ENCODE measurements around the gene EGFLAM. TPM values are rescaled to one million over a fixed set of nuclear protein-coding genes. Genes with fewer than 3 reads are reported as not detected.

Gene EGFLAM
- total RNA-seq, 4 donors from 2014 or later: 6.6 to 13.6 (median 9.8) TPM

DNA sequence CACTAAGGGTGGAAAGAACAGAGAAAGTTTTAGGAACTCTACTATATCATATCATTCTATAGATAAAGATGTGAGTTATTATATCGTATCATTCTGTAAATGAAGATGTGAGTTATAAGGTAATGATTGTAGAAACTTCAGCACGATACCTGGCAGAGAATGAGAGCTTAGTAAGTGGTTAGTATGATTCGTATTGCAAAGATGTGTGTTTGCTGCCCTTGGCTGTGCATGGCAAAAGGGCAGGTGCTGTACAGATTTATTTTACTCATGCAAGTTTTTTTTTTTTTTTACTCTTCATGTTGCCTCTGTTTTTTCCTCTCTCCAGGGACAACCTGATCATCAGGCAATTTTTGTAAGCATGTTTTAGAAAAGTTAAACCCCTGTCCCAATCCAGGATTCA is 83.3 kb downstream of the EGFLAM start:
- 84% methylated on average over 3 of the region's 3 CpGs for WGBS
- H3K27me3 ChIP-seq: peaks cover 0 to 10% (median 0%) of the 10 kb centered on the region in 4 donors
- no peaks in the 10 kb centered on the region for H3K4me1 ChIP-seq
- H3K9me3 ChIP-seq: no peaks in the 10 kb centered on the region
- TF ChIP-seq POLR2A (IDR thresholded peaks at IDR 0.05; ENCODE audit: low read depth) (no peak), EP300 (IDR thresholded peaks at IDR 0.05) (no peak), POLR2AphosphoS5 (IDR thresholded peaks at IDR 0.05) (no peak)
- TF ChIP-seq, protein P1, sequence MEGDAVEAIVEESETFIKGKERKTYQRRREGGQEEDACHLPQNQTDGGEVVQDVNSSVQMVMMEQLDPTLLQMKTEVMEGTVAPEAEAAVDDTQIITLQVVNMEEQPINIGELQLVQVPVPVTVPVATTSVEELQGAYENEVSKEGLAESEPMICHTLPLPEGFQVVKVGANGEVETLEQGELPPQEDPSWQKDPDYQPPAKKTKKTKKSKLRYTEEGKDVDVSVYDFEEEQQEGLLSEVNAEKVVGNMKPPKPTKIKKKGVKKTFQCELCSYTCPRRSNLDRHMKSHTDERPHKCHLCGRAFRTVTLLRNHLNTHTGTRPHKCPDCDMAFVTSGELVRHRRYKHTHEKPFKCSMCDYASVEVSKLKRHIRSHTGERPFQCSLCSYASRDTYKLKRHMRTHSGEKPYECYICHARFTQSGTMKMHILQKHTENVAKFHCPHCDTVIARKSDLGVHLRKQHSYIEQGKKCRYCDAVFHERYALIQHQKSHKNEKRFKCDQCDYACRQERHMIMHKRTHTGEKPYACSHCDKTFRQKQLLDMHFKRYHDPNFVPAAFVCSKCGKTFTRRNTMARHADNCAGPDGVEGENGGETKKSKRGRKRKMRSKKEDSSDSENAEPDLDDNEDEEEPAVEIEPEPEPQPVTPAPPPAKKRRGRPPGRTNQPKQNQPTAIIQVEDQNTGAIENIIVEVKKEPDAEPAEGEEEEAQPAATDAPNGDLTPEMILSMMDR (IDR thresholded peaks at IDR 0.05): no peak
- H3K27ac ChIP-seq (replicated peaks in 1 of 4): no peak overlapping the region
- no peaks in the 10 kb centered on the region for H3K36me3 ChIP-seq
- no peak overlapping the region for H3K4me3 ChIP-seq
- DNase-seq (ENCODE audit: extremely low spot score): no peak
- intact Hi-C loops (cut with DNase I): no loop called here

DNA sequence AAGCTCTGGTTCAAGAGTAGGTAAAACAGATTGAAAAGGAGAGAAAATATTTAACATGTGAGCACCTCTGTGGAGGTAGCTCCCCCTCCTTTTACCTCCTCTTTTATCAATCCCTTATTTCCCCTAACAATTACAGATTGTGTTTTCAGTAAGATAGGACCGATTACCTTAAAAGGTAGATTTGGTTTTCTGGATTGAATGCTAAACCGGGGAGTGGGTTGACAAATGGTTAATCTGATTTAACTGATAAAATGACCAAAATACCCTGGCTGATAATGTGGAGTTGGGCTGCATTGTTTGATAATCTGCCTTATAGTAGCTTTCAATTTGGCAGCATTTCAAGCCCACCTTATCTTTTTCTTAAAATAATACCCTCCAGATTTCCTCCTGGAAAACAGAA is 83.9 kb downstream of the EGFLAM start:
- Histone ChIP-seq H3K4me3 (no peak overlapping the region), H3K9me3 (no peaks in the 10 kb centered on the region), H3K4me1 (no peaks in the 10 kb centered on the region), H3K27ac (replicated peaks in 1 of 4) (no peak overlapping the region), H3K27me3 (peaks cover 0 to 10% (median 0%) of the 10 kb centered on the region in 4 donors), H3K36me3 (no peaks in the 10 kb centered on the region)
- TF ChIP-seq POLR2A (IDR thresholded peaks at IDR 0.05; ENCODE audit: low read depth) (no peak), POLR2AphosphoS5 (IDR thresholded peaks at IDR 0.05) (no peak), EP300 (IDR thresholded peaks at IDR 0.05) (no peak)
- TF ChIP-seq, protein P1 (IDR thresholded peaks at IDR 0.05): no peak
- WGBS: 82% methylated on average over 2 of the region's 2 CpGs
- no peak for DNase-seq (ENCODE audit: extremely low spot score)
- intact Hi-C loops (cut with DNase I): no loop called here

DNA sequence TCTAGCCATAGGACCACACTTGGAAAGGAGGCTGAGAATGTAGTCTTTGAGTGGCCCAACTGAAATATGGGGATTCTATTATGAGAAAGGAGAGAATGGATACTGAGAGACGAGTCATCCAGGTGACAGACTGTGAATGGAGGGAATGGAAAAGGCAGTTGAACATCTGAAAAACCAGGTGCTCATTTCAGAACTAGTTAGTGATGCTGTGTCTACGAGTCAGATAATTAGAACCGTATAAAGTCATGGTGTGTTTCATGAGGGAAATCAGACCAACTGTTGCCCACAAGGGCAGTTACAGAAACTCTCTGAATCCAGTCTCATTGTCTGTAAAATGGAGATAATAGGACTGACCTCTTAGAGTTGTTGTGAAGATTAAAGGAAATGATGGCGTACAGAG is 86.5 kb downstream of the EGFLAM start:
- no peaks in the 10 kb centered on the region for H3K36me3 ChIP-seq
- H3K9me3 ChIP-seq: no peaks in the 10 kb centered on the region
- H3K27me3 ChIP-seq: peaks cover 0 to 10% (median 0%) of the 10 kb centered on the region in 4 donors
- DNase-seq (ENCODE audit: extremely low spot score): no peak
- intact Hi-C loops (cut with DNase I): no loop called here
- no peak overlapping the region for H3K27ac ChIP-seq (replicated peaks in 1 of 4)
- WGBS: 89% methylated on average over 4 of the region's 4 CpGs
- H3K4me1 ChIP-seq: peaks cover 0 to under 1% (median 0%) of the 10 kb centered on the region in 4 donors
- TF ChIP-seq, protein P1 (IDR thresholded peaks at IDR 0.05): no peak
- TF ChIP-seq POLR2AphosphoS5 (IDR thresholded peaks at IDR 0.05) (no peak), POLR2A (IDR thresholded peaks at IDR 0.05; ENCODE audit: low read depth) (no peak), EP300 (IDR thresholded peaks at IDR 0.05) (no peak)
- H3K4me3 ChIP-seq: no peak overlapping the region

DNA sequence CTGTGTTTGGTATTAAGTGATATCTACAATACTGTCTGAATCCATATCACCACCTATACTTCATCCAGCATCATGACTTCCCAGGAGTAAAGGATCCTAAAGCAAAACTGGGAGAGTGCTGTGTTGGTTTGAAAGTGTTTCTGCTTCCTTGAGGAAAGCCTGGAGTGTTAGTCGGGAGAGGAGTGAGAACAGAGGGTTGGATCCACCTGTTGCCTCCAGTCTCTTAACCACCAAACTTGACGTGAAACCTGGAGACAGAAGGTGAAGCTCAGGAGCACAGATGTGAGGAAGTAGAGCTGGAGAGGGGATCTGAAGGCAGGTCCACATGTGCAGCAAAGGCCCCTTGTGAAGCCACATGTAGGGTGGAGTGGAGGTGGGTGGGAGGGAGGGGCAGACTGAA is 88.2 kb downstream of the EGFLAM start:
- Histone ChIP-seq H3K4me1 (peaks cover 0 to 7% (median 0%) of the 10 kb centered on the region in 4 donors), H3K9me3 (no peaks in the 10 kb centered on the region), H3K27ac (replicated peaks in 1 of 4) (no peak overlapping the region), H3K36me3 (no peaks in the 10 kb centered on the region), H3K4me3 (no peak overlapping the region), H3K27me3 (peaks cover 0 to 5% (median 0%) of the 10 kb centered on the region in 4 donors)
- TF ChIP-seq POLR2A (IDR thresholded peaks at IDR 0.05; ENCODE audit: low read depth) (no peak), POLR2AphosphoS5 (IDR thresholded peaks at IDR 0.05) (no peak), EP300 (IDR thresholded peaks at IDR 0.05) (no peak)
- TF ChIP-seq, protein P1 (IDR thresholded peaks at IDR 0.05): no peak
- 89% methylated on average over 2 of the region's 2 CpGs for WGBS
- intact Hi-C loops (cut with DNase I): no loop called here
- DNase-seq (ENCODE audit: extremely low spot score): no peak

All from esophagus muscularis mucosa (tissue), 4 donors.